HG02798 (cell line): ENCODE data around the gene DOK6.

ENCODE experiments used
- ATAC-seq: cut with Tn5 transposase; IDR thresholded peaks from one replicate; pipeline ENCODE4 v1.9.1; 2021; ENCODE audit warnings: mild to moderate bottlenecking; ENCODE audit not compliant: unreplicated experiment, poor library complexity

Gene DOK6

DNA sequence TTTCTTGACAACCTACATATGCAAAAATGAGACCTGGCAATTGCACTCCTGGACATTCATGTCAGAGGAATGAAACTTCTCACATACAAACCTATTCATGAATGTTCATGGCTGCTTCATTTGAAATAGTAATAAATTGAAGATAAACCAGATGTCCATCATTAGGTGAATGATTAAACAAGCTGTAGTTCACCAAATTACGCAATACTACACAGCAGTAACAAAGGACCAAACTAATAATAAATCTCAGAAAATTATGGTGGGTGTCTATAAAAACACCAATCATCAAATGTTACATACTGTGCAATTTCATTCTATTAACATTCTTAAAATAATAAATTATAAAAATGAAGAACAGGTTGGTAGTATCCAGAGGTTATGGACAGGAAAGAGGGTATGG is 13.5 kb downstream of the DOK6 start:
- no peak for ATAC-seq

GRCh38 chr18:69432847-69433246 is 32.2 kb downstream of the DOK6 start:
- no peak for ATAC-seq

DNA sequence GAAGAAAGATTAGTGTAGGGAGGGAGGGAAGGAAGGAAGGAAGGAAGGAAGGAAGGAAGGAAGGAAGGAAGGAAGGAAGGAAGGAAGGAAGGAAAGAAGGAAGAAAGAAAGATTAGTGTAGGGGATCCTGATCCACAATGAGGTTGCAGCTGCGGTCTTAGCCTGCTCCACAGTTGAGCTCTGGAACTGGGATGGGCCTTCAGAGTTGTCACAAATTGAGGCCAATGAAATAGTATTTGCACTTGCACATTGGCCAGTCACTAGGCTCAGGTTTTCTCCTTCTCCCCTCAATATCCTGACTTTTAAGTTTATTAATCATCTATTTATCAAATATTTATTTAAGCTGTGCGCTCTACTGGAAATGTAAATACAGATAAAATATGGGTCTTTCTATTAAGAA is 34.3 kb downstream of the DOK6 start:
- ATAC-seq: no peak

DNA sequence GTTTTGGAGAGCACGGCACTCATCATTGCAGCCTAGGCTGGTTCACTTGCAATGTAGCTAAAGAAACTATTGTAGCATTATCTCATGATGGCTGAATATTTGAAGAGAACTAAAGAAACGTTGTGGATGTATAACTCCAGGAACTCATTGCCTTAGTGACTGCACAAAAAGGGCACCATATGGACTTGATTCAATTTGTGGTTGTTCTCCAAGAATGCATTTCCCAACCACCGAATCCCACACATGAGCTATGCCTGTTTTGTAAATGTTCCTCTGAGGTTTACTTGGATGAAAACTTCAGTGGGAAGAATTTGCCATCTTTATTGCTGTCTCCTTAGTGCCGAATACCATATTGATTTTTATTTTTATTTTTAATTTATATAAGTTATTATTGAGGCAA is 43.5 kb downstream of the DOK6 start:
- ATAC-seq: no peak

GRCh38 chr18:69447886-69448285 is 47.2 kb downstream of the DOK6 start:
- no peak for ATAC-seq

DNA sequence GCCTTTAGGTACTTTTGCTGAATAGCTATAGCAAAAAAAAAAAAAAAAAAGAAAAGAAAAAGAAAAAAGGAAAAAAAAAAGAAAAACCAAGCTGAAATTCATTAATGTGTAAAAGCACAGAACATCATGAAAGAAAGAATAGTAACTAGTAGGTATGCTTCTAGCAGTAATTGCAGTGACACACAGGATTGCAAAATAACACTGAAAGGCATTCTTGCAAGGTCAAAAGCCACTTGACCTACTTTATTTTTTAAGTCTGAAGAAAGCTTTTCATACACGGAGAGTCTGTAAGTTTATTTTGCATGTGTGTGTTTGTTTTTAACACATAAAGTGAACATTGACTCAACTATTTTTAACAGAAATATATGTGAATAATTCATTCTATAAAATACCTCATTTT is 54.4 kb downstream of the DOK6 start:
- ATAC-seq: no peak

GRCh38 chr18:69469444-69469919 is 68.8 kb downstream of the DOK6 start:
- peak; percentile 77 for ATAC-seq

- no peak for ATAC-seq
Measured at GRCh38 chr18:69480460-69480859, 79.8 kb downstream of the DOK6 start.

DNA sequence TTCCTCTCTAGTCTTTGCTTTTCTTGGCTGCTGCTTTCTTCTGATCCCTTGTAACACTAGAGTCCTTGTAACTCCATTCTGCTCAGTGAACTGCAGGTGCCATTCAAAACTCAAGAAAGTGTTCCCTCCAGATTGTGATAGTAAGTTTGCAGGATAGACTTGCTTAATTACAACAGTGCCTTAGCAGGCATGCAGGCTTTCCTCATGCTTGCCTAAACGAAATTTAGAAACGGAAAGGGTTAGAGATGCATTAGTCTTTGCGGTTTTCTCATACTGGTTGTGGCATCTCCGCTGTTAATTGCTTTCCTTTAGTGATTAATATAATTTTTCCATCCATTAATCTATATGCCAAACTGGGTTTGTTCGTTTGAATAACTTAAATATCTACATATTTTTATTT is 82.9 kb downstream of the DOK6 start:
- ATAC-seq: no peak

DNA sequence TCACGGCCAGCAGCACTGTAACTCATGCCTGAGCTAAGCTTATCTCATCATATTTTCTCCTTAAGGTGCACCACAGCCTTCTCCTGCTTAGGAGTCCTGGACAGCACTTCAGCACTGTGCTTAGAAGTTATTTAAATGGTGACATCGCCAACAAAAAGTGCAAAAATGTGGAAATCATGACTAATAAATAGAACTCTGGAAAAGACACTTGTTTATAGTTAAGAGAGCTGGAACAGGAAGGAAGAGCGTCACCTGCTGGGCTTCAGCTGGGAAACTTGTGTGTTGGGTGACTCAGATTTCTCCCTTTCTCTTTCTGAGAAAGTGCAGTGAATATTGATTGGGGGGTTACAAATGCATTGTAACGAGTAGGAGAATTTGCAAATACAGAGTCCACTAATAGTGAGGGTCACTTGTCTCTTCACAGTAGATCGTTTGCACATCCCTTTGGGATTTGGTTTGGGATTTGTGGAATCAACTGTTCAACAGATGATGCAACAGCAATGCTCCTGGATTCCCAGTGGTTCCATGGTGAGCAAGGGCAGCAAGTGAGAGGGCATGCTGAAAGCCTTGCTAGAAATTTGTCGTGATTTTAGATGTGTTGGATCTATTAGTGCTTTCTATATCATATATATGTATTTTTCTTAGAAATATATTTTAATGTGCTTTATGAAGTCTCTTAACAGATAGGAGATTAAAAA is 84.2 kb downstream of the DOK6 start:
- no peak for ATAC-seq

DNA sequence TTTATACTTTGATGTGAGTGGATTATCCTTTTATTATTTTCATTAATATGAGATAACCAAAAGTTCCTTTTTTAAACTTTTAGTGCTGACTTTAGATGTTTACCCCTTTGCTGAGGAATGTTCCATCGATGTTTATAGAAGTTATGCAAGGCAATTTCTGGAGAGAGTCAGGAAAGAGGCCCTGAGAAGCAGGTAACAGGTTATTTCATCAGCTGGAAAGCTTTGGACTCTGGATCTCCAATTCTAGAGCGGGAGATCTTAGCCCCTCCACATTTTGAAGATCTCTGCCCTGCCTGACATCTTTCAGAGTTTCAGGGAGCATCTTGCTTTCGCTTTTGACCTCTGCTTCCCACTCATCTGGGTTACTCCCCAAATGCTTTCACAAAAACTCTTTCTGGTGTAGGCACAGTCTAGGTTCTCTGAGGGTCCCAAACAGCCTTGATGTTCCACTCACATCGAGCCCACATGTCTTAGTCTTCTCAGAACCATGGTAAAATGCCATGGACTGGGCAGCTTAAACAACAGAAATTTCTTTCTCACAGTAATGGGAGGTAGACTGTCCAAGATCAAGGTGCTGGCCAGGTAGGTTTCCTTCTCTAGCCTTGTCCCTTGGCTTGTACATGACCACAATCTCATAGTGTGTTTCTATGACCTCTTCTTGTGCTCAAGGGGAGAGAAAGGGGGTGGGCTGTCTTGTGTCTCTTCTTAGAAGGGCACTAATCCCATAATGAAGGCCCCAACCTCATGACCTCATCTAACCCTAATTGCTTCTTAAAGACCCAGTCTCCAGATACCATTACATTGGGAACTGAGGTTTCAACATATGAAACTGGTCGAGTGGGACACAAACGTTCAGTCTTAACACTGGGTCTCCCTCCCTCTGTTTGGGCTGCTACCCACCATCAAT is 87.1 kb downstream of the DOK6 start:
- ATAC-seq: no peak

GRCh38 chr18:69490072-69490471 is 89.4 kb downstream of the DOK6 start:
- no peak for ATAC-seq

- ATAC-seq: no peak
Measured at GRCh38 chr18:69490813-69491212, 90.1 kb downstream of the DOK6 start.

DNA sequence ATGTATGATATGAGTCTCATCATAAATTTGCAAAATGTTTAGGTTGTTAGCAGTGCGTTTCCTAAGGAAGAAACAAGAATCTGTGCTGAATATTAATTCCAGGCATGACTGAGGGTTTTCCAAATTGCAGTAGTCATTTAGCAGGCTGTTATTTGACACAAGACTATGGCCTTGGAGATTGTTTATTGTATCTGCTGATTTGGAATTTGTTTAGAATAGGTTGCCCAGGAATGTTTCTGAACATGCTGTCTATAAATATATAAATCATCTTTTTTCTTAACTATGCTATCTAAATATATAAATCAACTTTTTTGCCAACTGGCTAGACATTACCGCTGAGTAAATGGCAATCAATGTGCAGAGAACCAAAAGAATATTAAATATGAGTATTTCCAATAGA is 90.9 kb downstream of the DOK6 start:
- no peak for ATAC-seq

DNA sequence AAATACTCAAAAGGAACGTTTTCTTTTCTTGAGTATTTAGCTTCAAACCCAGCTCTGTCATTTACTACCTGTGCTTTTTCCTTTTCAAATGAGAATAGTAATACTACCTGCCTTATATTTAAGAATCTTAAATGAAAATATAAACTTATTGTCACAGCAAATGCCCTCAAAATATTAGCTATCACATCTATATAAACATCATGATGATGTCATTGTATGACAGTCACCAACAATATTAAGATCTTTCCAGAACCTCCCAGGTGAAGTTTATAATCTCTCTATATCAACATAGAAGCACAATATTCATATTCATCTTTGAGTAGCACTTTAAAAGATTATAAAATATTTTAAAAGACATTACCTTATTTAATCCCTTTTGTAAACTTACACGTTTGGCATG is 92.2 kb downstream of the DOK6 start:
- ATAC-seq: no peak

DNA sequence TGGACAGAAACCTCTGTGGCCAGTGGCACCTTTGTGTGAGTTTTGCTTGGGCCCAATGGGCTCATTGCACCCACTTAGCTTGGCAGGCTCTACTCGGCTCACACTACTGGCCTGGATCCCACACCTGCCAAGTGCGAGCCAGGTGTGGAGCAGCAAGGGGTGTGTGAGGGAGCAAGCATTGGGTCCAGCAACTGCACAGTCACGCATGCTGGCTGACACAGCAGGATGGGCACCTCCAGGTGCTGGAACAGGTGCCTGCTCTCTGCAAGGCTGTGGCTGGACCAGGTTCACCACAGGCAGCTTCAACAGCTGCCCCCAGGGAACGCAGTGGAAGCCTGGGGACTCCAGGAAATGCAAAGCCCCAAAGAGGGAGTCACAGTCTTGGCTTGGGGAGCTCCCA is 94.2 kb downstream of the DOK6 start:
- ATAC-seq: peak; percentile 12

- peak; percentile 68 for ATAC-seq
Measured at GRCh38 chr18:69495338-69495737, 94.7 kb downstream of the DOK6 start.

GRCh38 chr18:69495841-69496533 is 95.3 kb downstream of the DOK6 start:
- ATAC-seq: no peak

GRCh38 chr18:69518989-69519388 is 118.3 kb downstream of the DOK6 start:
- no peak for ATAC-seq

GRCh38 chr18:69523582-69523981 is 122.9 kb downstream of the DOK6 start:
- ATAC-seq: no peak

DNA sequence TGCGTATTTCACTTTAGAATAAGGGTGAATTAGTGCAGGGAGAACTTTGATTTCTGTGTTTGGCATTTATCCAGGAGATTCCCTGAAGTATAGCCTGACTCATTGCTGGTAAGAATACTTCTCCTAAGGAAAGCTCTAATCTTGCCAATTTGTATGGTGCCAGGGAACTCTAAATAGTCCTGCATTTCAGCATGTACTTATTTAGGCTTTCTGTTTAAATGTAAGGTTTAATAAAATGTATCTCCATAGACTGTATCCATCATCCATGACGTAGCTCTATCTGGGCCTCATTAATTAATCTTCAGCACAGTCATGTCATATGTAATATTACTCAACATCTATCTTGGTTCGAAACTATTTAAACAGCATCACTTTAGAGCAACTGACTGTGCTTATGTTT is 127.7 kb downstream of the DOK6 start:
- no peak for ATAC-seq
